Mesenchymal stem cell (in vitro differentiated cells and primary cell): ENCODE measurements around the gene ZC3H14.

Source experiments
- DNase-seq: peaks from one replicate; pipeline ENCODE4 v3.0.0-alpha.2; 2013
- H2AFZ ChIP-seq: one replicate; pipeline ENCODE4 v1.6.1; 2013; ENCODE audit warnings: low read depth, mild to moderate bottlenecking, control low read depth, inconsistent platforms, low read length, moderate library complexity
- H2AK5ac ChIP-seq: 2 replicates; pipeline ENCODE4 v1.6.1; 2013; ENCODE audit warnings: low read length, moderate library complexity, mild to moderate bottlenecking, inconsistent platforms; ENCODE audit not compliant: severe bottlenecking
- H2BK120ac ChIP-seq: one replicate; pipeline ENCODE4 v1.6.1; 2013; ENCODE audit warnings: low read depth, mild to moderate bottlenecking, inconsistent platforms, low read length, moderate library complexity
- H2BK12ac ChIP-seq, 2 experiments: one replicate each; pipeline ENCODE4 v1.6.1; 2013; ENCODE audit warnings: inconsistent platforms in 2 of 2, low read length in 2 of 2, mild to moderate bottlenecking in 2 of 2, moderate library complexity in 2 of 2, control low read depth in 1 of 2
- H2BK15ac ChIP-seq: one replicate; pipeline ENCODE4 v1.6.1; 2013; ENCODE audit warnings: mild to moderate bottlenecking, low read depth, inconsistent platforms; ENCODE audit not compliant: poor library complexity, severe bottlenecking
- H2BK5ac ChIP-seq: 2 replicates; pipeline ENCODE4 v1.6.1; 2013; ENCODE audit warnings: low read depth, mild to moderate bottlenecking, low read length, control low read depth, inconsistent platforms; ENCODE audit not compliant: poor library complexity, severe bottlenecking
- H3K14ac ChIP-seq, 2 experiments: one replicate each; pipeline ENCODE4 v1.6.1; 2013; ENCODE audit warnings: inconsistent platforms in 2 of 2, low read length in 2 of 2, control low read depth in 1 of 2, mild to moderate bottlenecking in 1 of 2, moderate library complexity in 1 of 2
- H3K18ac ChIP-seq, 2 experiments: one replicate each; pipeline ENCODE4 v1.6.1; 2013; ENCODE audit warnings: inconsistent platforms in 2 of 2, low read length in 2 of 2, control low read depth in 1 of 2, low read depth in 1 of 2, mild to moderate bottlenecking in 1 of 2
- H3K23ac ChIP-seq, 2 experiments: one replicate each; pipeline ENCODE4 v1.6.1; 2013; ENCODE audit warnings: inconsistent platforms in 2 of 2, low read length in 2 of 2, mild to moderate bottlenecking in 2 of 2, moderate library complexity in 2 of 2, control low read depth in 1 of 2
- H3K27ac ChIP-seq: 2 replicates; pipeline ENCODE4 v1.5.1; 2013; ENCODE audit warnings: mild to moderate bottlenecking, moderate library complexity, low read length, control low read depth, inconsistent platforms; ENCODE audit not compliant: poor library complexity, severe bottlenecking
- H3K27me3 ChIP-seq, 2 experiments: 2 replicates each; pipeline versions ENCODE4 v1.6.1 to v1.7.0; 2013; ENCODE audit warnings: low read length in 2 of 2, mild to moderate bottlenecking in 2 of 2, moderate library complexity in 2 of 2, control low read depth in 1 of 2, inconsistent platforms in 1 of 2; ENCODE audit not compliant: control insufficient read depth in 1 of 2, insufficient read depth in 1 of 2
- H3K36me3 ChIP-seq, 2 experiments: 2 replicates each; pipeline versions ENCODE4 v1.6.1 to v1.7.0; 2013; ENCODE audit warnings: low read length in 2 of 2, control low read depth in 1 of 2, inconsistent platforms in 1 of 2, low read depth in 1 of 2, mild to moderate bottlenecking in 1 of 2; ENCODE audit not compliant: insufficient read depth in 2 of 2, control insufficient read depth in 1 of 2
- H3K4ac ChIP-seq, 2 experiments: one replicate each; pipeline ENCODE4 v1.6.1; 2013; ENCODE audit warnings: inconsistent platforms in 2 of 2, low read length in 2 of 2, mild to moderate bottlenecking in 2 of 2, moderate library complexity in 2 of 2, control low read depth in 1 of 2, low read depth in 1 of 2
- H3K4me1 ChIP-seq: 2 replicates; pipeline ENCODE4 v1.6.1; 2013; ENCODE audit warnings: low read depth, low read length, control low read depth; ENCODE audit not compliant: control insufficient read depth, insufficient read depth
- H3K4me2 ChIP-seq: 2 replicates; pipeline ENCODE4 v1.6.1; 2013; ENCODE audit warnings: low read length, mild to moderate bottlenecking, inconsistent platforms; ENCODE audit not compliant: poor library complexity, severe bottlenecking
- H3K4me3 ChIP-seq, 2 experiments: 2 replicates each; pipeline versions ENCODE4 v1.5.1 to v1.7.0; 2013; ENCODE audit warnings: low read length in 2 of 2, mild to moderate bottlenecking in 2 of 2, control low read depth in 1 of 2, low read depth in 1 of 2; ENCODE audit not compliant: insufficient read depth in 1 of 2
- H3K79me1 ChIP-seq: replicated peaks from 2 replicates; pipeline ENCODE4 v1.6.1; 2013; ENCODE audit warnings: mild to moderate bottlenecking, control low read depth, low read length, inconsistent platforms; ENCODE audit not compliant: poor library complexity, severe bottlenecking
- H3K9ac ChIP-seq: 2 replicates; pipeline ENCODE4 v1.7.0; 2013; ENCODE audit warnings: mild to moderate bottlenecking, low read length, moderate library complexity
- H3K9me3 ChIP-seq: 2 replicates; pipeline ENCODE4 v1.7.0; 2013; ENCODE audit warnings: mild to moderate bottlenecking, low read length; ENCODE audit not compliant: control insufficient read depth
- H4K8ac ChIP-seq: one replicate; pipeline ENCODE4 v1.6.1; 2013; ENCODE audit warnings: inconsistent platforms, mild to moderate bottlenecking, low read length, moderate library complexity
- H4K91ac ChIP-seq: one replicate; pipeline ENCODE4 v1.6.1; 2013; ENCODE audit warnings: mild to moderate bottlenecking, low read length, inconsistent platforms
- WGBS: methylation state at CpG from one replicate; pipeline ENCODE4 v1.1.7; 2013; ENCODE audit warnings: mixed read lengths; 5-methylcytosine and 5-hydroxymethylcytosine counted together

Gene ZC3H14

GRCh38 chr14:88518592-88519512 lies 44.0 kb upstream of the ZC3H14 start:
- Histone ChIP-seq H3K79me1 (peaks cover 6% of the 10 kb centered on the region), H2BK12ac (no peak overlapping the region), H3K14ac (no peak overlapping the region), H2BK120ac (no peak overlapping the region), H3K9ac (peak overlapping the region; percentile 29), H2AK5ac (no peak overlapping the region), H4K8ac (no peak overlapping the region), H3K27ac (no peak overlapping the region), H3K9me3 (no peaks in the 10 kb centered on the region), H3K4me1 (peaks cover 1% of the 10 kb centered on the region), H2BK5ac (no peak overlapping the region), H2BK15ac (no peak overlapping the region), H3K36me3 (peaks cover 0 to 27% of the 10 kb centered on the region in 2 experiments), H2AFZ (no peak overlapping the region), H3K18ac (no peak overlapping the region), H4K91ac (no peak overlapping the region), H3K27me3 (no peaks in the 10 kb centered on the region), H3K4me3 (no peak overlapping the region), H3K23ac (no peak overlapping the region), H3K4ac (no peak overlapping the region), H3K4me2 (no peak overlapping the region)
- DNase-seq = peak; percentile 80
- 100% methylated on average over 1 of the region's 5 CpGs for WGBS

GRCh38 chr14:88519907-88520306 lies 42.9 kb upstream of the ZC3H14 start:
- no peak overlapping the region for H4K91ac ChIP-seq
- peaks cover 6% of the 10 kb centered on the region for H3K79me1 ChIP-seq
- H3K27me3 ChIP-seq = no peaks in the 10 kb centered on the region
- 100% methylated on average over 2 of the region's 2 CpGs for whole genome bisulfite sequencing
- H2BK5ac ChIP-seq = no peak overlapping the region
- no peaks in the 10 kb centered on the region for H3K9me3 ChIP-seq
- no peak overlapping the region for H2BK12ac ChIP-seq
- H2AFZ ChIP-seq = no peak overlapping the region
- H3K4me1 ChIP-seq = peaks cover under 1% of the 10 kb centered on the region
- H4K8ac ChIP-seq = no peak overlapping the region
- no peak overlapping the region for H3K18ac ChIP-seq
- H2AK5ac ChIP-seq = no peak overlapping the region
- H3K27ac ChIP-seq = no peak overlapping the region
- no peak overlapping the region for H3K4me2 ChIP-seq
- no peak overlapping the region for H2BK120ac ChIP-seq
- no peak overlapping the region for H3K14ac ChIP-seq
- no peak overlapping the region for H3K4me3 ChIP-seq
- H3K23ac ChIP-seq = no peak overlapping the region
- no peak for DNase-seq
- peaks cover 0 to 22% of the 10 kb centered on the region in 2 experiments for H3K36me3 ChIP-seq
- no peak overlapping the region for H2BK15ac ChIP-seq
- H3K4ac ChIP-seq = no peak overlapping the region
- H3K9ac ChIP-seq = no peak overlapping the region

GRCh38 chr14:88521818-88522217 lies 41.0 kb upstream of the ZC3H14 start:
- Histone ChIP-seq H3K27ac (no peak overlapping the region), H3K27me3 (no peaks in the 10 kb centered on the region), H3K14ac (no peak overlapping the region), H3K4me1 (no peaks in the 10 kb centered on the region), H2AFZ (no peak overlapping the region), H3K18ac (no peak overlapping the region), H2BK120ac (no peak overlapping the region), H3K9ac (no peak overlapping the region), H3K4me2 (no peak overlapping the region), H3K23ac (no peak overlapping the region), H4K91ac (no peak overlapping the region), H3K9me3 (no peaks in the 10 kb centered on the region), H2BK5ac (no peak overlapping the region), H2BK15ac (no peak overlapping the region), H3K4me3 (no peak overlapping the region), H2AK5ac (no peak overlapping the region), H3K79me1 (peaks cover 10% of the 10 kb centered on the region), H3K4ac (no peak overlapping the region), H4K8ac (no peak overlapping the region), H3K36me3 (peaks cover 0 to 11% of the 10 kb centered on the region in 2 experiments), H2BK12ac (no peak overlapping the region)
- 90% methylated on average over 3 of the region's 3 CpGs for WGBS
- no peak for DNase-seq

- Histone ChIP-seq H2BK15ac (no peak overlapping the region), H3K14ac (no peak overlapping the region), H3K79me1 (peaks cover 10% of the 10 kb centered on the region), H2BK5ac (no peak overlapping the region), H3K9me3 (no peaks in the 10 kb centered on the region), H3K27me3 (no peaks in the 10 kb centered on the region), H3K18ac (no peak overlapping the region), H2AK5ac (no peak overlapping the region), H3K4ac (no peak overlapping the region), H4K8ac (no peak overlapping the region), H3K4me3 (no peak overlapping the region), H4K91ac (no peak overlapping the region), H3K4me1 (no peaks in the 10 kb centered on the region), H3K4me2 (no peak overlapping the region), H3K27ac (no peak overlapping the region), H3K23ac (no peak overlapping the region), H3K36me3 (peaks cover 0 to 8% of the 10 kb centered on the region in 2 experiments), H2BK12ac (no peak overlapping the region), H2AFZ (no peak overlapping the region), H3K9ac (no peak overlapping the region), H2BK120ac (no peak overlapping the region)
- DNase-seq = no peak
- whole genome bisulfite sequencing = 100% methylated on average over 1 of the region's 3 CpGs
Measured at GRCh38 chr14:88522393-88522792, 40.4 kb upstream of the ZC3H14 start.
